Measurements from ENCODE around the gene USF1. TPM values are rescaled to one million over a fixed set of nuclear protein-coding genes. Genes with fewer than 3 reads are reported as not detected.
"Not testable (repeated sequence)": the region's sequence is repeated elsewhere in the genome, so short reads cannot be mapped to it uniquely, and the experiment has no call there.

USF1 gene
- polyA plus RNA-seq, 1 donor (not counting 4 experiments of a cell fraction or from before 2014, with no cell fraction given): 31.6 TPM

GRCh38 chr1:160996178-160996577 is 49.6 kb downstream of the USF1 start:
- FAIRE-seq (peak; percentile 91), DNase-seq (ENCODE audit: low read depth, low spot score) (peak; percentile 71)
- TF ChIP-seq EZH2 (IDR thresholded peaks at IDR 0.05; ENCODE audit: low read length): no peak
- H2AFZ ChIP-seq (ENCODE audit: control insufficient read depth, low read length): no peak overlapping the region
- peak overlapping the region; percentile 48 for H3K4me2 ChIP-seq (ENCODE audit: control insufficient read depth, extremely low read depth, insufficient read depth, low read depth, low read length)
- H3K9me1 ChIP-seq (ENCODE audit: control insufficient read depth, extremely low read depth, insufficient read depth, low read length): no peaks in the 10 kb centered on the region
- peaks cover 1% of the 10 kb centered on the region for H3K79me2 ChIP-seq (ENCODE audit: control insufficient read depth, insufficient read depth, low read length)
- no peaks in the 10 kb centered on the region for H4K20me1 ChIP-seq (ENCODE audit: control insufficient read depth, extremely low read depth, insufficient read depth, low read length)
- peak overlapping the region; percentile 93 for H3K27ac ChIP-seq (ENCODE audit: control insufficient read depth, insufficient read depth, low read length)
- dilution Hi-C loops (cut with MboI; ENCODE audit: extremely low pct_ligation_motif_present, low sequenced_read_pairs): no loop called here
- H3K9ac ChIP-seq (ENCODE audit: control insufficient read depth, extremely low read depth, insufficient read depth, low read length): peak overlapping the region; percentile 47
- no peak overlapping the region for H3K4me3 ChIP-seq (ENCODE audit: control insufficient read depth in 2 of 3, extremely low read depth in 1 of 3, insufficient read depth in 2 of 3, low read depth in 1 of 3, low read length in 3 of 3)
- H3K9me3 ChIP-seq (ENCODE audit: control insufficient read depth, low read depth, low read length): no peaks in the 10 kb centered on the region
- H3K36me3 ChIP-seq (ENCODE audit: control insufficient read depth in 2 of 2, extremely low read depth in 1 of 2, insufficient read depth in 2 of 2, low read length in 2 of 2): peaks cover 28 to 30% of the 10 kb centered on the region in 2 experiments
- peaks cover 29% of the 10 kb centered on the region for H3K4me1 ChIP-seq (ENCODE audit: control insufficient read depth, extremely low read depth, insufficient read depth, low read length)
- H3K27me3 ChIP-seq (ENCODE audit: control insufficient read depth, extremely low read depth, insufficient read depth, low read length): no peaks in the 10 kb centered on the region

- TF ChIP-seq CTCF (optimal IDR thresholded peaks at IDR 0.05 in 1 of 3, IDR thresholded peaks at IDR 0.05 in 1 of 3, conservative IDR thresholded peaks at IDR 0.05 in 1 of 3; ENCODE audit: extremely low read depth in 1 of 3, insufficient read depth in 2 of 3, low read length in 3 of 3): peak in 2 of 3 experiments; percentile 5 to 35
- no peak for TF ChIP-seq EZH2 (IDR thresholded peaks at IDR 0.05; ENCODE audit: low read length)
- Histone ChIP-seq H3K9me3 (ENCODE audit: control insufficient read depth, low read depth, low read length) (no peaks in the 10 kb centered on the region), H3K4me2 (ENCODE audit: control insufficient read depth, extremely low read depth, insufficient read depth, low read depth, low read length) (no peak overlapping the region), H3K27ac (ENCODE audit: control insufficient read depth, insufficient read depth, low read length) (no peak overlapping the region), H3K27me3 (ENCODE audit: control insufficient read depth, extremely low read depth, insufficient read depth, low read length) (no peaks in the 10 kb centered on the region), H4K20me1 (ENCODE audit: control insufficient read depth, extremely low read depth, insufficient read depth, low read length) (no peaks in the 10 kb centered on the region), H3K36me3 (ENCODE audit: control insufficient read depth in 2 of 2, extremely low read depth in 1 of 2, insufficient read depth in 2 of 2, low read length in 2 of 2) (peaks cover 11 to 13% of the 10 kb centered on the region in 2 experiments), H2AFZ (ENCODE audit: control insufficient read depth, low read length) (no peak overlapping the region), H3K9me1 (ENCODE audit: control insufficient read depth, extremely low read depth, insufficient read depth, low read length) (no peaks in the 10 kb centered on the region), H3K4me3 (ENCODE audit: control insufficient read depth in 2 of 3, extremely low read depth in 1 of 3, insufficient read depth in 2 of 3, low read depth in 1 of 3, low read length in 3 of 3) (no peak overlapping the region), H3K9ac (ENCODE audit: control insufficient read depth, extremely low read depth, insufficient read depth, low read length) (no peak overlapping the region), H3K4me1 (ENCODE audit: control insufficient read depth, extremely low read depth, insufficient read depth, low read length) (peaks cover 32% of the 10 kb centered on the region), H3K79me2 (ENCODE audit: control insufficient read depth, insufficient read depth, low read length) (no peaks in the 10 kb centered on the region)
- FAIRE-seq (no peak), DNase-seq (ENCODE audit: low read depth, low spot score) (no peak)
- dilution Hi-C loops (cut with MboI; ENCODE audit: extremely low pct_ligation_motif_present, low sequenced_read_pairs): no loop called here
These were observed 52.1 kb downstream of the USF1 start for GRCh38 chr1:160993544-160994193.

- H3K4me1 ChIP-seq (ENCODE audit: control insufficient read depth, extremely low read depth, insufficient read depth, low read length): peaks cover 25% of the 10 kb centered on the region
- H3K79me2 ChIP-seq (ENCODE audit: control insufficient read depth, insufficient read depth, low read length); H4K20me1 ChIP-seq (ENCODE audit: control insufficient read depth, extremely low read depth, insufficient read depth, low read length); H3K9me1 ChIP-seq (ENCODE audit: control insufficient read depth, extremely low read depth, insufficient read depth, low read length); H3K9ac ChIP-seq (ENCODE audit: control insufficient read depth, extremely low read depth, insufficient read depth, low read length); dilution Hi-C loops (cut with MboI; ENCODE audit: extremely low pct_ligation_motif_present, low sequenced_read_pairs); DNase-seq (ENCODE audit: low read depth, low spot score); FAIRE-seq; H3K27me3 ChIP-seq (ENCODE audit: control insufficient read depth, extremely low read depth, insufficient read depth, low read length); H3K27ac ChIP-seq (ENCODE audit: control insufficient read depth, insufficient read depth, low read length); H2AFZ ChIP-seq (ENCODE audit: control insufficient read depth, low read length); H3K9me3 ChIP-seq (ENCODE audit: control insufficient read depth, low read depth, low read length); H3K4me2 ChIP-seq (ENCODE audit: control insufficient read depth, extremely low read depth, insufficient read depth, low read depth, low read length); H3K36me3 ChIP-seq (ENCODE audit: control insufficient read depth in 2 of 2, extremely low read depth in 1 of 2, insufficient read depth in 2 of 2, low read length in 2 of 2); H3K4me3 ChIP-seq (ENCODE audit: control insufficient read depth in 2 of 3, extremely low read depth in 1 of 3, insufficient read depth in 2 of 3, low read depth in 1 of 3, low read length in 3 of 3): not testable (repeated sequence)
These were observed 53.7 kb downstream of the USF1 start for GRCh38 chr1:160992036-160992435.

Small RNA genes lying within 50 kb of the gene (small RNA-seq; reads per million reads assigned to genes)
- gene AL591806.2 (ENCODE audit: insufficient read length in 3 of 3, low read depth in 3 of 3, low replicate concordance in 1 of 3): 0 reads per million in 3 experiments

Other genes with a start within 250 kb of the USF1 start
- gene LY9, start 249.8 kb downstream of the USF1 start, polyA plus RNA-seq: not detected in 3 replicates
- gene CD244, start 183.1 kb downstream of the USF1 start, polyA plus RNA-seq: 0.12 TPM in 1 of 3 replicates, not detected in the others
- not detected in 3 replicates for gene ITLN1, start 160.8 kb downstream of the USF1 start, polyA plus RNA-seq
- gene ITLN2, start 91.2 kb downstream of the USF1 start, polyA plus RNA-seq: 0.22 to 0.59 TPM (median 0.39 TPM) in 3 replicates
- 201 to 259 TPM (median 224 TPM) in 3 replicates for gene F11R, start 24.8 kb downstream of the USF1 start, polyA plus RNA-seq
- gene TSTD1, start 7.0 kb downstream of the USF1 start, polyA plus RNA-seq: 106 to 128 TPM (median 113 TPM) in 3 replicates
- gene ARHGAP30, start 23.9 kb upstream of the USF1 start, polyA plus RNA-seq: 0.05 to 0.45 TPM (median 0.16 TPM) in 3 replicates
- 6.0 to 19.0 TPM (median 8.6 TPM) in 3 replicates for gene NECTIN4, start 43.6 kb upstream of the USF1 start, polyA plus RNA-seq
- 0.32 to 0.73 TPM (median 0.54 TPM) in 3 replicates for gene KLHDC9, start 52.4 kb upstream of the USF1 start, polyA plus RNA-seq
- 106 to 228 TPM (median 184 TPM) in 3 replicates for gene PFDN2, start 72.1 kb upstream of the USF1 start, polyA plus RNA-seq
- gene NIT1, start 72.1 kb upstream of the USF1 start, polyA plus RNA-seq: 22.9 to 51.0 TPM (median 27.6 TPM) in 3 replicates
- 29.3 to 49.9 TPM (median 33.0 TPM) in 3 replicates for gene DEDD, start 86.7 kb upstream of the USF1 start, polyA plus RNA-seq
- gene UFC1, start 108.0 kb upstream of the USF1 start, polyA plus RNA-seq: 72.9 to 86.4 TPM (median 80.6 TPM) in 3 replicates
- gene USP21, start 113.5 kb upstream of the USF1 start, polyA plus RNA-seq: 9.5 to 14.4 TPM (median 9.8 TPM) in 3 replicates
- 12.2 to 24.6 TPM (median 17.1 TPM) in 3 replicates for gene PPOX, start 120.4 kb upstream of the USF1 start, polyA plus RNA-seq
- gene B4GALT3, start 131.5 kb upstream of the USF1 start, polyA plus RNA-seq: 19.1 to 24.8 TPM (median 21.1 TPM) in 3 replicates
- gene ADAMTS4, start 153.1 kb upstream of the USF1 start, polyA plus RNA-seq: 0.22 to 0.36 TPM (median 0.35 TPM) in 3 replicates
- gene NDUFS2, start 156.4 kb upstream of the USF1 start, polyA plus RNA-seq: 105 to 136 TPM (median 135 TPM) in 3 replicates
- gene FCER1G, start 169.3 kb upstream of the USF1 start, polyA plus RNA-seq: 0.51 to 1.2 TPM (median 0.62 TPM) in 3 replicates
- not detected in 3 replicates for gene APOA2, start 177.7 kb upstream of the USF1 start, polyA plus RNA-seq
- 14.4 to 18.2 TPM (median 17.5 TPM) in 3 replicates for gene TOMM40L, start 180.1 kb upstream of the USF1 start, polyA plus RNA-seq
- gene NR1I3, start 192.2 kb upstream of the USF1 start, polyA plus RNA-seq: not detected in 3 replicates
- 0.04 to 0.24 TPM in 2 of 3 replicates, not detected in the other for gene PCP4L1, start 212.8 kb upstream of the USF1 start, polyA plus RNA-seq

Data from keratinocyte (primary cell).